DMS114 treated with DMSO at 0.1 percent for 48 hours (cell line): ENCODE data around the gene COL12A1.

Experiments
- DNase-seq: peaks from one replicate; lab custom pipeline; 2025; ENCODE audit not compliant: unreplicated experiment; lab: John Stamatoyannopoulos, UW

COL12A1 gene

GRCh38 chr6:75145211-75145610 is 60.6 kb downstream of the COL12A1 start:
- DNase-seq: no peak

- DNase-seq: no peak
Measured at GRCh38 chr6:75144386-75144785, 61.5 kb downstream of the COL12A1 start.

GRCh38 chr6:75143191-75143590 is 62.7 kb downstream of the COL12A1 start:
- no peak for DNase-seq

- DNase-seq: no peak
Measured at GRCh38 chr6:75142721-75143120, 63.1 kb downstream of the COL12A1 start.

- no peak for DNase-seq
Measured at GRCh38 chr6:75135876-75136275, 70.0 kb downstream of the COL12A1 start.

- DNase-seq: no peak
Measured at GRCh38 chr6:75135450-75135849, 70.4 kb downstream of the COL12A1 start.

GRCh38 chr6:75130784-75131183 is 75.1 kb downstream of the COL12A1 start:
- DNase-seq: no peak

GRCh38 chr6:75128878-75129570 is 76.8 kb downstream of the COL12A1 start:
- DNase-seq: no peak

GRCh38 chr6:75126518-75126917 is 79.3 kb downstream of the COL12A1 start:
- no peak for DNase-seq

GRCh38 chr6:75124983-75125382 is 80.9 kb downstream of the COL12A1 start:
- DNase-seq: no peak

- no peak for DNase-seq
Measured at GRCh38 chr6:75124085-75124484, 81.8 kb downstream of the COL12A1 start.

- no peak for DNase-seq
Measured at GRCh38 chr6:75118925-75119515, 86.8 kb downstream of the COL12A1 start.

- no peak for DNase-seq
Measured at GRCh38 chr6:75117701-75118100, 88.2 kb downstream of the COL12A1 start.

GRCh38 chr6:75116946-75117345 is 88.9 kb downstream of the COL12A1 start:
- DNase-seq: no peak

GRCh38 chr6:75115481-75115880 is 90.4 kb downstream of the COL12A1 start:
- DNase-seq: no peak

GRCh38 chr6:75114806-75115205 is 91.0 kb downstream of the COL12A1 start:
- DNase-seq: no peak

- DNase-seq: no peak
Measured at GRCh38 chr6:75114195-75114594, 91.7 kb downstream of the COL12A1 start.

- DNase-seq: no peak
Measured at GRCh38 chr6:75113446-75113845, 92.4 kb downstream of the COL12A1 start.

- DNase-seq: no peak
Measured at GRCh38 chr6:75109765-75110164, 96.1 kb downstream of the COL12A1 start.

- DNase-seq: no peak
Measured at GRCh38 chr6:75109022-75109421, 96.8 kb downstream of the COL12A1 start.

- DNase-seq: no peak
Measured at GRCh38 chr6:75108333-75108974, 97.4 kb downstream of the COL12A1 start.

GRCh38 chr6:75107913-75108312 is 97.9 kb downstream of the COL12A1 start:
- DNase-seq: no peak
